OCI-LY7 (cell line): Measurements from ENCODE around the gene KRT73. TPM values are rescaled to one million over a fixed set of nuclear protein-coding genes. Genes with fewer than 3 reads are reported as not detected.

ENCODE experiments used
- BruUV-seq: library from RNA; stranded (reverse); fragments of 400-500 nt; replicated peaks from 2 replicates; lab custom pipeline; 2021; lab: Mats Ljungman, UMichigan
- CTCF ChIA-PET: fragments of 300-600 bp; sonication (Branson Sonifier 250); formaldehyde crosslinking; loops from one replicate; lab custom pipeline; 2022; ENCODE audit warnings: antibody characterized with exemption; ENCODE audit not compliant: unreplicated experiment; lab: Charles Lee
- POLR2A ChIA-PET: fragments of 300-600 bp; sonication (Branson Sonifier 250); formaldehyde crosslinking; loops from one replicate; lab custom pipeline; 2022; ENCODE audit warnings: antibody characterized with exemption; lab: Charles Lee
- DNase-seq: peaks from one replicate; pipeline ENCODE4 v3.0.0-alpha.2; 2015; ENCODE audit warnings: low spot score
- H2AFZ ChIP-seq: fragments of 200-600 bp; sonication (generic), shearing (Covaris generic); 2 replicates; pipeline ENCODE4 v1.6.1; 2014; ENCODE audit warnings: mild to moderate bottlenecking, antibody characterized with exemption, low read length, moderate library complexity
- H3K27ac ChIP-seq: fragments of 200-600 bp; sonication (generic); 2 replicates; pipeline ENCODE4 v1.5.1; 2014; ENCODE audit warnings: mixed run types, low read depth, mild to moderate bottlenecking, moderate library complexity, low read length, inconsistent platforms; ENCODE audit not compliant: poor library complexity, severe bottlenecking
- H3K36me3 ChIP-seq: fragments of 200-600 bp; sonication (generic); 2 replicates; pipeline ENCODE4 v1.6.1; 2014; ENCODE audit warnings: mild to moderate bottlenecking, antibody characterized with exemption, low read length, moderate library complexity, mixed read lengths; ENCODE audit not compliant: insufficient read depth
- H3K4me1 ChIP-seq: fragments of 200-600 bp; sonication (generic); 2 replicates; pipeline ENCODE4 v1.5.1; 2014; ENCODE audit warnings: mild to moderate bottlenecking, low read length; ENCODE audit not compliant: insufficient read depth, poor library complexity, severe bottlenecking
- H3K4me2 ChIP-seq: fragments of 200-600 bp; sonication (generic); 2 replicates; pipeline ENCODE4 v1.6.1; 2014; ENCODE audit warnings: mild to moderate bottlenecking, low read length
- H3K4me3 ChIP-seq: fragments of 200-600 bp; sonication (generic); 2 replicates; pipeline ENCODE4 v1.5.1; 2014; ENCODE audit warnings: mild to moderate bottlenecking, low read depth, low read length; ENCODE audit not compliant: poor library complexity, severe bottlenecking
- H3K79me2 ChIP-seq: fragments of 200-600 bp; sonication (generic); 2 replicates; pipeline ENCODE4 v1.6.1; 2016; ENCODE audit warnings: low read depth, mild to moderate bottlenecking, low read length, moderate library complexity, mixed read lengths; ENCODE audit not compliant: insufficient read depth
- H3K9me2 ChIP-seq: fragments of 200-600 bp; sonication (generic); 2 replicates; pipeline ENCODE4 v1.6.1; 2016; ENCODE audit warnings: mild to moderate bottlenecking, low read length, mixed read lengths; ENCODE audit not compliant: insufficient read depth
- H3K9me3 ChIP-seq: fragments of 200-600 bp; sonication (generic); 2 replicates; pipeline ENCODE4 v1.6.1; 2014; ENCODE audit warnings: mild to moderate bottlenecking, mixed run types, low read length, mixed read lengths
- H4K20me1 ChIP-seq: fragments of 200-600 bp; sonication (generic); 2 replicates; pipeline ENCODE4 v1.6.1; 2014; ENCODE audit warnings: mild to moderate bottlenecking, antibody characterized with exemption, low read length, moderate library complexity, mixed read lengths; ENCODE audit not compliant: insufficient read depth
- CTCF ChIP-seq: fragments of 200-600 bp; sonication (generic); conservative IDR thresholded peaks from 2 replicates; pipeline ENCODE4 v1.5.1; 2014; ENCODE audit warnings: mild to moderate bottlenecking, antibody characterized with exemption, low read length, moderate library complexity, mixed read lengths
- EZH2phosphoT487 ChIP-seq: fragments of 200-600 bp; sonication (generic); IDR thresholded peaks from 2 replicates; pipeline ENCODE4 v1.6.1; 2018; ENCODE audit warnings: low read depth, borderline replicate concordance, mild to moderate bottlenecking, mixed run types, antibody characterized with exemption, low read length, moderate library complexity, mixed read lengths
- intact Hi-C: fragments of 100-400 bp; cut with micrococcal nuclease; formaldehyde crosslinking; loops from one replicate; pipeline ENCODE4 v1.10.0; 2022; ENCODE audit not compliant: unreplicated experiment
- total RNA-seq, 2 experiments: library from RNA; depleted of rRNA in 1 of 2; stranded (reverse); fragments of >200 nt in 1 of 2; shearing (Covaris generic) in 1 of 2; gene quantifications; 2 replicates each; pipeline ENCODE4 v1.2.3, GENCODE V29; 2014 to 2022

The KRT73 gene
- total RNA-seq, 2 experiments from 2014 or later: not detected

- Histone ChIP-seq H3K4me2 (no peak overlapping the region), H2AFZ (no peak overlapping the region), H3K79me2 (no peaks in the 10 kb centered on the region), H3K27ac (no peak overlapping the region), H3K4me3 (no peak overlapping the region), H3K9me2 (no peaks in the 10 kb centered on the region), H3K36me3 (no peaks in the 10 kb centered on the region), H3K4me1 (no peaks in the 10 kb centered on the region), H3K9me3 (no peaks in the 10 kb centered on the region), H4K20me1 (no peaks in the 10 kb centered on the region)
- ChIA-PET CTCF (no interaction called here), POLR2A (no interaction called here)
- intact Hi-C loops: no loop called here
- TF ChIP-seq CTCF (no peak), EZH2phosphoT487 (no peak)
- DNase-seq: no peak
- no TSS peak for BruUV-seq
Measured at GRCh38 chr12:52604859-52605258, 13.5 kb downstream of the KRT73 start.

GRCh38 chr12:52603314-52603713 lies 15.0 kb downstream of the KRT73 start:
- DNase-seq: no peak
- POLR2A ChIA-PET: no interaction called here
- Histone ChIP-seq H3K4me1 (no peaks in the 10 kb centered on the region), H4K20me1 (no peaks in the 10 kb centered on the region), H3K79me2 (no peaks in the 10 kb centered on the region), H3K4me2 (no peak overlapping the region), H3K36me3 (no peaks in the 10 kb centered on the region), H3K9me2 (no peaks in the 10 kb centered on the region), H3K4me3 (no peak overlapping the region), H3K27ac (no peak overlapping the region), H3K9me3 (no peaks in the 10 kb centered on the region), H2AFZ (no peak overlapping the region)
- no TSS peak for BruUV-seq
- no peak for TF ChIP-seq CTCF
- no peak for TF ChIP-seq EZH2phosphoT487
- intact Hi-C loops: no loop called here
- CTCF ChIA-PET: no interaction called here

GRCh38 chr12:52602552-52602951 lies 15.8 kb downstream of the KRT73 start:
- no peak overlapping the region for H3K27ac ChIP-seq
- no peak for DNase-seq
- no TSS peak for BruUV-seq
- H3K9me2 ChIP-seq: no peaks in the 10 kb centered on the region
- ChIA-PET POLR2A (no interaction called here), CTCF (no interaction called here)
- no peaks in the 10 kb centered on the region for H3K9me3 ChIP-seq
- H3K4me2 ChIP-seq: no peak overlapping the region
- no peaks in the 10 kb centered on the region for H4K20me1 ChIP-seq
- TF ChIP-seq CTCF (no peak), EZH2phosphoT487 (no peak)
- no peaks in the 10 kb centered on the region for H3K36me3 ChIP-seq
- H2AFZ ChIP-seq: no peak overlapping the region
- intact Hi-C loops: no loop called here
- H3K4me1 ChIP-seq: no peaks in the 10 kb centered on the region
- H3K4me3 ChIP-seq: no peak overlapping the region
- no peaks in the 10 kb centered on the region for H3K79me2 ChIP-seq
